Kasumi-1 (cell line): Measurements from ENCODE around the gene PKNOX2.

Experiments
- DNase-seq, 2 experiments: peaks; one replicate each; lab custom pipeline; 2025; lab: John Stamatoyannopoulos, UW

The PKNOX2 gene

DNA sequence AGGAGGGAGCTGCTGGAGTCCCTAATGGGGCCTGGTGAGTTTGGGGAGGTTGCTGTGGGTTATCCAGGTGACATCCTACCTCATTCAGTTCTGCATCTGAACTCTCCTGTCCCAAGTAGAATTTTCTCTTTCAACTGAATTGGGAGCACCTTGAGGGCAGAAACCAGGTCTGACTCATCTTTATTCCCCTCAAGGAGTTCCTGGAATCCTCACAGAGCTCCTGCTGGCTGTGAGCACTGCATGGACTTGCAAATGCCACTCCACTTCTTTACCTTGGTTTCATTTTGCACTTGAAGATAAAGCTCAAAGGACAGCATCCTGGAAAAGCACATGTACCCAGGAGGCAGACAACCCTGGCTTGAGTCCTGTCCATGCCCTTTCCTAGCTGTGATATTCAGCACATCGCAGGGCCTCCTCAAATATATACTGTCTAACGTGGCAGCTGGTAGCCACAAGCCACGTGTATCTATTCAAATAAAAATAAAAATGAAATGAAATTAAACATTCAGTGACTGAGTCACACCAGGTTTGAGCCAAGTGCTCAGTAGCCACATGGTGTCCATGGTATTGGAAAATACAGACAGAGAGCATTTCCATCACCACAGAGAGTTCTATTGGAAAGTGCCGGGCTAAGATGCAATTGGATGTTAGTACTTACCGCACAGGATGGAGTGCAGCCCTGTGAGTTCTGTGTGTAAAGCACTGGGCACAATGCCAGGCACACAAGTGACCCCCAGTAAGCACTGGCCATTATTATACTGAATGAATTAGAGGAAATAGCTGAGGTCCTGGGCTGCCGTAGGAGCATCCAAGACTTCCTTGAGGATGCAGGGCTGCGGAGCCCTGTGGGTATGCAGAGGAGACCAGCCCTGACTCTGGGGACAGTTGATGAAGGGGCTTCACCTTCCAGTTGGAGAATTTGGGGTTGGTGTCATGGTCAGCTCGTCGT, 149.0 kb downstream of the PKNOX2 start:
- no peak for DNase-seq

DNA sequence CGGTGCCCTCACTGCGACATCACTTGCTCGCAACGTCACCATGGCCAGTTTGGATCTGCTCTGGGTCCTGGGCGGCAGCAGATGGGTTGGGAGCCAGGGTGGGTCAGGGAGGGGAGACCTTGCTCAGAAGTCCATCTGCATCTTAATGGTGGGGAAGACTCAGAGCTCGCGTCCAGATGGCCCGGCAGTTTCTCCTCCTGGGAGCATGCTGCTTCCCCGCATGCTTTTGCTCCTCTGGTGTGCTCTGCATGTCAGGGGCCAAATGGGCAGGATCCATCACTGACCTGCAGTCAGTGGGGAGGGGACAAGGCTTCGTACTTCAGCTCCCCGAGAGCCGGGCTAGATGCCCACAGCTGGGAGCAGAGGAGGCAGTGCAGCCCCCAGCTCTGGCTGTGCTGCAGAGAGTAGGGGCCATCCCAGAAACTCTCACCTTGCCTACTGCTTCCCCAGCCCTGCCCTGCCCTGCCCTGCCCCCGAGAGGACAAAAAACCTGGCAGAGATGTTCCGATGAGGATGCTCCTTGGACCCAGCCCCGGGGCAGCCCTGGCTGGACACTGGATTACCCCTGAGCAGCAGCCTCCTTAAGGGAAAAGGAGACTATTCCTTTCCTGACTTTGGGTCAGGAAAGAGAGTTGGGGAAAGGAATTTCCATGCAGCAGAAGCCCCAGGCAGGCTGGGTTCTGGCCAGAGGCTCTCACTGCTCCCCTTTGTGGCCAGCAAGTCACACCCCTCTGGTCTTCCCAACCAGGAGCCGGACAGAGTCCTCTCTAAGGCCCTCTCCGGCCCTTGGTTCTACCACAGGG, 149.9 kb downstream of the PKNOX2 start:
- no peak for DNase-seq

DNA sequence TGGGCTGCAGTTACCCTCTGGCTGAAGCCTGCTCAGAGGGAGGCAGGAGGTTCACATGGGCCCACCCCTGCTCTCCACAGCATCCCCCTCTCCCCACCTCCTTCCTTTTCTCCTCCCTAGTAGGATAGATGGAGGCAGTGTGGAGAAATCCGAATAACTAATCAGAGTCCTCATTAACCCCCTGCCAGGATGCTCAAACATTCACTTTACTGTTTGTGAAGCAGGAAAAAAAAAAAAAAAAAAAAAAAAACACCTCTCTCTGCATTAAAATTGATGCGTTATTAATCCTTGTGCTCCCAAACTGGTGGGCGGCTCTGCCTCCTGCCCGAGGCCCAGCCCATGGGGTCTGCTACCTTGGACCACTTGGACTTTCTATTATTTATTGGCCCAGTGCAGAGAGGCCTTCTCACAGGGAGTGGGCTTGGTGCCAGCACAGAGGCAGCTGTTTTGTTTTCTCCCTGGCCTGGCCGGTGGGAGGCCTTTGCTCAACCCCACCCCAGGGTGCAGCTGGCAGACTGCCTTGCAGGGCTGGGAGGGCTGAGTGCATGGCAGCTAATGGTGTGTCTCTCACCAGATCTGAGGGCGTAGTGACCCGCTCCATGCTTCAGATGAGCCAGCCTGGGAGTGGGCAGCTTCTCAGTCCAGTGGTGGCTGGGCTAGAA, 150.7 kb downstream of the PKNOX2 start:
- DNase-seq = no peak

DNA sequence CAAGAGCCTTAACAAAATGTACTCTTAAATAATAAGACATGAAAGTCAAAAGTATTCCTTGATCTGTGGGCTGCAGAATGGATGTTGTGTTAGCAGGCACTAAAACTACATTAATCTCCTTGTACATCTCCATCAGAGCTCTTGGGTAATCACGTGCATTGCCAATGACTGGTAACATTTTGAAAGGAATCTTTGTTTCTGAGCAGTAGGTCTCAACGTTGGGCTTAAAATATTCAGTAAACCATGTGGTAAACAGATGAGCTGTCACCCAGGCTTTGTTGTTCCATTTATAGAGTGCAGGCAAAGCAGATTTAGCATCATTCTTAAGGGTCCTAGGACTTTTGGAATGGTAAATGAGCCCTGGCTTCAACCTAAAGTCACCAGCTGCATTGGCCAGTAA, 152.9 kb downstream of the PKNOX2 start:
- DNase-seq = no peak

DNA sequence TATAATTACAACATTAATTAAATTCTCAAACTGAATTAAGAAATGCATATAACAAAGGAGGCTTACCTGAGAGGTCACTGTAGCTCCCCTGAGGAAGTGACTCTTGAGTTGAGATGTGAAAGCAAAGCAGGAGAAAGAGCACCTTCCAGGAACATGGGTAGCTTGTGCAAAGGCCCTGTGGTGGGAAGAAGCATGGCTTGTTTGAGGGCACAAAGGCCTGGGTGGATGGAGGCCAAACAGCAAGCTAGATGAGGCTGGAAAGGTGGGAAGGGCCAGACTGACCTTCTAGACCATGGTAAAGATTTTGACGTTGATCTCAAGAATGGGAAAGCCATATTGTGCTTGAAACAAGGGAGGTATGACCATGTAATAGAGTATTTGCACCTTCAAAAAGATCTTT, 155.1 kb downstream of the PKNOX2 start:
- no peak for DNase-seq

DNA sequence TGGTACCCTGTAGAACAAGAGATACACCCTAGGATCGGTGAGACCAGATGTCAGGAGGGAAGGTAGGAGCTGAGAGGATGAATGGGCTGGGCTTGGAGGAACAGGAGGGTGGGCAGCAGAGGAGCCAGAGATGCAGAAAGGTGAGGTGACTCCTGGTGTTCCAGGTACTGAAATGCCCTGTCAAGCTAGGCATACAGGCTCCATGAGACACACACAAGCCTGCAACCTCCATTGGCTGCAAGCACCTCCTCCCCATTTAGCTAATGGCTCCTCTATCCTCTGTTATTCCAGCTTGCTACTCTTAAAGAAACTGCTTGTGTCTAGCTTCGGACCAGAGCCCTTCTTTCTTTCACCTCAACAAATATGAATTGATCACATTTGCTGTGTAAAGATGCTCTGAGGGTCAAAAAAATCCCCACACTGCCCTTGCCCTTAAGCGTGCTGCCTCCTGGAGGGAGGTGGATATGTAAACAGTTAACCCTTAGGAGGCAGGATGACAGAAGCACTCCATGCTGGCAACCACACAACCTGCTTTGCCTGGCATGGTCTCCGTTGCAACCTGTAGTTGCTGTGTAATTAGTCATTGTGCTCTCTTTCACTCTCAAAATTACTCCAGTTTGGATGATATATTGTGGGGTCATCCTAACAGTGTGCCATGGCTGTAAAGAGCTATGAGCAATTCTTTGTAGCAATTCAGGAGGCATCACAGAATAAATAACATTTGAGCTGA, 156.0 kb downstream of the PKNOX2 start:
- no peak for DNase-seq

DNA sequence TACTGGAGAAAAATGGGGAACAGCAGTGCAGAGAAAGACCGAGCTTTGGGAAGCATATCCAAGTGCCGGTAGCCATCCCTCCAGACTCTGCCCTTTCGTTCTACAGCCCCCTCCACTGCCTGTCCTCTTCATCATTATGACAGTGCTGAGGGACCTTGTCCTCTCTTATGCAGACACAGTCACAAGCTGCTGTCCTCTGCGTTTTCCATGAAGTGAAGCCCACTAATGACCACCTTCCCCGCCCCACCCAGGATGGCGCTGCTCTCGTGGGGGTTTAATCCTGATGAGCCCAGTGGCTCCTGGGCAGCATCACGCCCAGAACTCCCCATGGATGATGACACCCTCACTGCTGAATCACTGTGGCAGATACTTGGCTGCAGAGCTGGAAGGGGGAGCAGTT, 157.7 kb downstream of the PKNOX2 start:
- no peak for DNase-seq

DNA sequence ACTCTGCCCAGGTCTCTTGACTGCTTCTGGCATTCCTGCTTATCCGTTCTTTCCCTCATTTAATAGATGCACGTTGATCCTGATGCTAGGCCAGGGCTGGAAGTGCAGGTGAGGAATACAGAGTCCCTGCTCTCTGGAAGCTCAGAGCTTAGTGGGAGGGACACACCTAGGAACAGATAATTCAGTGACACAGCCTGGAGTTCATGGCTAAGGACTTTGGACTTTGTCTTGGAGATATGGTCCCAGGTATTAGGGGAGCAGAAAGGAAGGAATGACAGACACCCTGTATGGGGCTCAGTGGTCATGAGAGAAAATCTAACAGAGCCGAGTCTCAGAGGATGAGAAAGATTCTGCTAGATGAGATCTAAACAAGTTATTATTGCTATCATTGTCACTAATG, 160.6 kb downstream of the PKNOX2 start:
- DNase-seq = no peak

DNA sequence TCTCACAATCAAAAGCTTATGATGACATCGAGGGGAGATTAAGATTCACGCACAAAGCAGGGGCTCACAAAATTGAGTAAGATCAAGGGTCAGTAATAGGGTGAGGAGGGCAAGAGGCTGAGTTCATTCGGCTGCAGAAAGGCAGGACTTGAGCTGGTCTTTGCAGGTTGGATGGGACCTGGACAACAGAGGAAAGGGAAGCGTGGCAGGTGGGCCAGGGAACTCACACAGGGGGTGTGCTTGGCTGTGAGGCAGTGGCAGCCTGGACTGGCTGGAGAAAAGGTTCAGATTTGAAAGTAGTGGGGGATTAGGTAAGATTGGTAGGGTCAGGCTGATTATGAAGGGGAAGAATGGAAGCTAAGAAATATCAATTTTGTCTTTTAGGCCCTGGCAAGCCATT, 161.6 kb downstream of the PKNOX2 start:
- no peak for DNase-seq

DNA sequence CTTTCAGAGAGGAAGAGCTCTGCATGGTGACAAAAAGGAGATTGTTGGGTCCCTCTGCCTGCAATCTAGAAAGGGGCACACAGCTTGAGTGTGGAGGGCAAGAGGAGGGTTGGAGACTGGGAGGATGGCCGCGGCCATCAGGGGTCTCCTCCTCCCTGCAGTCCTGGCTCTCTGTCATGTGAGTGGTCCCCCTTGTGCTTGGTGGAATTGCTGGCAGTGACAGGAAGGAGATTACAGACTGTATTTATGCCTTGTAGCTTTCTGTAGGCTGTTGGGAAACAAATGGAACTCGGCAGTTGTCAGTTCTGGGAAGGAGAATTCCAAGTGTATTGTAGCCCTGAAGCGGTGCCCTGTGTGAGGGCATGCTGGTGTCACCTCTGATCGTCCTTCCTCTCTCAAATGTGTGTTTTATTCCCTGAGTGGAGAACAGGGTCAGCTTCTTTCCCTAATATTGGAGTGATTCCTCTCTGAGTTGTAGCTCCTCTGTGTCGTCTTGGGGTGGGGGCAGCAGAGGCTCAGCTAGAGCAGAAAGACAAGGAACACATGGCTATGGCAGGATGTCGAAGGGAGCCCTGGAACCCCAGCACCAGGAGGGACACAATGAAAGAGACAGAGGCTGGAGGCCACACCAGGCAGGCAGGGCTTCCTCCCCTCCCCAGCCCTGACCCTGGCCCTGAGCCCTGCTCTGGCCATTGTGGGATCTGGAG, 163.1 kb downstream of the PKNOX2 start:
- no peak for DNase-seq

DNA sequence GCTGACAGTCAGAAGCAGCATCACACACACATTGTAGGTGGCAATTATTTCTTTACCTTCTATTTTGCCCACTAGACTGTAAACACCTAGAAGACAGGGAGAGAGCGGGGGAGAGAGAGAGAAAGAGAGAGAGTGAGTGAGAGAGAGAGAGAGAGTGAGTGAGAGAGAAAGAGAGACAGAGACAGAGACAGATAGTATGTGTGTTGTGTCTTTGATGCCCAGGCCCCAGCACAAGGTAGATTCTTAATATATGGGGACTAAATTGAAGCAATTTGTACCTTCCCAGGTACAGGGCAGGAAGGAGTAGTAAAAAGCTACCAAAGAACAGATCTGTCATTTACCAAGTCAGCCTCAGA, 163.7 kb downstream of the PKNOX2 start:
- no peak for DNase-seq

DNA sequence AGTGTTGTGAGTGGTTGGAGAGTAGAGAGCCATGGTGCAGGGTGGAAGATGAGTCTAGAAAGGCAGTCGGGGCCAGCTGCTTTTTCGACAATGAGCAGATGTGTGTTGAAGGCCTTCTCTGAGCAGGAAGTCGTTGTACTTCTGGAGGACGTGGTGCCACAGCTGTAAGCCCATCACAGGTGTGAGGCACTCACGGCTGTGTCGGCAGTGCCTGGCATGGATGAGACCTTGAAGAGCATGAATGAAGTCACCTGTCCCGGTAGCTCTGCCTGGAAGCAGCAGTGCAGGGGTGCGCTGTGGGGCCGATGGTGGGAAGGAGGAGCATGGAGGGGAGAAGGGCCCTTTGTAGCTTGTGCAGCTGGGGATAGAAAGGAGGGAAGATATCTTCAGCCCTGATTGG, 165.2 kb downstream of the PKNOX2 start:
- DNase-seq = no peak

DNA sequence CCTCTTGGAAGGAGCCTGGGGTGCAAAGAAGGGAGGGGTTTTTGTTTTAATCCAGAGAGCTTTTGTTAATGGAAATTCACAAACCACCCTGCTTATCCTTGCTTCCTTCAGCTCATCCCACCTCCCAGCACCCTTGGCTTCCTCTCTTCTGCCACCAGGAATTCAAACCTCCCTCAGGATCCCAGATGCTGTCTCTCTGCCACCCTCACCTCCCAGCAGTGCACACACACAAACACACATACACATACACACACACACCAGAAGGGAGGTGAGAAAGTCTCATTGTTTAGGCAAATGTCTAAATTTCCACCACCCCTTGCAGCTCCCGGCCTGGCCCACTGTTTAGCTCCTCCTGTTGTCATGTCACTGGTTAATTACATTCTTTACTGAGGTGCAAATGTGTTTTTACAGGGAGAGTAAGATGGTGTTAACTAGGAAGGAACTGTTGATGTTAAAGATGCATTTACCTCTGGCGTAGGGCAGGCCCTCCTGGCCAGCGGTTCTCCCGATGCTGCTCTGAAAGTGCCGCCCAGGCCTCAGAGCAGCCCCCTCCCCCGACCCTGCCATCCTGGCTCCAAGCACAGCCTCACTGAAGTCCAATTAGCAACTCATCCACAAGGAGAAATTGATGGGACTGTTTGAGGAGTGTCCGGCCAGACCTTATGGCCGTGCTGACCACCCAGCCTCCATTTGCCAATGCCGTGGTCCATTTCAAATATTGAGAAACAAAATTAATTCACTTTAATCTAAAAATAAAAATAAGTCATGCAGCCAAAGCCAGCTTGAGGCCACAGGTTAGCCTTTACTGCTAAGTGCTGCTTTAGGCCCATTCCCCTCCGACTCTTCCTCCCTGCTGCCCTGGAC, 166.1 kb downstream of the PKNOX2 start:
- DNase-seq = no peak

DNA sequence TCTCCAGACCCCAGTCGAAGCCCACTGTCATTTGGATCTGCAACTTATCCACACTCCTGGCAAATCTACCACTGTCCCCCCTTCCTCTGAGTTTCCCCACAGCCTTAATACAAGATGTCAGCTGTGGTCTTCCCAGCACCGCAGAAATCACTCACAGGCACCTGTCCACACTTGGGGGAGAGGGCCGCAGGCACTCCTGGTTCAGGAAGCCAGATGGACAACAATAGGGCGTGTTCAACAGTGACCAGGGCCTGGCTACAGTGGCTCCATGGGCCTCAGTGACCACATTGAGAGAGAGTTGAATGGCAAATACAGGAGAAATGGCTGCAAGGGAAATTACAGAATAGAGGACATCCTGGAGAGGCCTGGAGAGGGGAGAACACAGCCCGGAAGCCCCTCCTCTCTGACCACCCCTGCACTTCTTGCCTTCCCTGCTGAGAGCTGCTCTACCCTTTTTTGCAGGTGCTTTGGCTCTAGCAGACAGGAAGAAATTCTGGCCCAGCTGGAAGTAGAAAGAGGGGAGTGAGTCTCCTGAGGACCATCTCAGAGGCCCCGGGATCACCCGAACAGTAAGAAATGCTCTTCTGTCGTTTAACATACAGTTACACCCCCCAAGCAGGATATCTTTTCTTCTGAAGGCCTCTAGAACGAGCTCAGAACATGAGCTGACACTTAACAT, 166.9 kb downstream of the PKNOX2 start:
- DNase-seq = no peak

DNA sequence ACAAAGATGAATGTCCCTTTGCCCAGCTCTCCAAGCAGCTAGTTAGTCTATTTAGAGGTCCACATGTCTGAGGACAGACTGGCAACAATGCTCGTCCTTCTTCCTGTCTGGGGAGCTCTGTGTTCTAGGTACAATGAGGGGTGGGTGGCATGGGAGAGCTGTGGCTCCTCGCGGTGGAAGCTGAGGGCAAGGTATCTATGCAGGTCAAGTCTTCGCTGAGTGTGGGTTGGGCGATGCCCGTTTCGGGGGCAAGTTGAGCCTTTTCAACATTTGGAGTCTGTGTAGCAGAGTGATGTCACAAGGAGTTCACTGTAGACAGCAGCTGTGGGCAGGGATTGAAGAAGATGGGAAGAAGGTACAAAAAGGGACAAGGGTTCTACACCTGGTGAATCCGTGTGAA, 168.3 kb downstream of the PKNOX2 start:
- no peak for DNase-seq

DNA sequence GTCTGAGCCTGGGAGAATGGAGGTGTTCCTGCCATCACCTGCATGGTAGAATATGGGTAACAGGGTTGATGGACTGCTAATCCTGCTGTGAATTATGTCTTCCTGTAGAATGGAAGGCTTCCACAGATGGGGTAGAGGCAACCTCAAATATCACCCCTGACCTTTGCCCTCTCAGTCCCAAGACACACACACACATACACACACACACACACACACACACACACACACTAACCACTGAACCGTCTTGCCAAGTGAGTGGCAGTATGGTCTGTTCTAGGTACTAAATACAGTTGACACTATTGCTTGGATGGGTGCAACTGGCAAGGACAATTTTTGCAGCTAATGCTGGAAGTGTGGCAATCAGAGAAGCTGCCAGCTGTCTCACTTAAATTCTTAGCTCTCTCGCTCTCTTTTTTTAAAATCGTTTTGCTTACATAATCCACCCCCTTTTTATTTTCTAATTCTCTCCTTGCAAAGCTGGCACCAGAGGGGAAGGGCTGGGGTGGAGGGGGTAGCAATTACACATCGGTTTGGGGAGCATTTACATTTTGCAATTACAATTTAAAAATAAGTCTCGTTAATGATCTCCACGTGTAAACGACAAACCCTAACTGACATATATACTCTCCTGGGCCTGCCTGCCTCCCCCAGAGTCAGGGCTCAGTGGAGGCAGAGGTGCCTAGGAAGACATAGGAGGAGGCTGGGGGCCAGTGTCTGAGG, 169.0 kb downstream of the PKNOX2 start:
- no peak for DNase-seq

DNA sequence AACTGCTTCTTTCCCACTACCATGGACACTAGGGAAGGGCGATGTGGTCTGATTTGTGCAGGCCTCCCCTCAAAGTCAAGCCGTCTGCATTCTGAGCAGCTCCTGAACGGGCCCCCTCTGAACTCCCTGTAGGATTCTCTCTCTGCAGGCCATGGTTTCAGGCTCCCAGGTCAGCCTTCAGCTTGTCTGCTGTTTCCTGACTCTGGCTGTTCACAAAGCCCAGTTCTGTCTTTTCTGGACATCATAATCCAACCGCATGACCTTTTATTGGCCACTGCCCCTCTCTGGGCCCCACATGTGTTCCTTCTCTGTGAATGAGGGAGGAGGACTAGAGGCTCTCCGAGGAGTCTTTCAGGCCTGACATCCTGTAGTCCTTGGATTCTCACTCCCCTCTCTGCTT, 170.6 kb downstream of the PKNOX2 start:
- DNase-seq = no peak

DNA sequence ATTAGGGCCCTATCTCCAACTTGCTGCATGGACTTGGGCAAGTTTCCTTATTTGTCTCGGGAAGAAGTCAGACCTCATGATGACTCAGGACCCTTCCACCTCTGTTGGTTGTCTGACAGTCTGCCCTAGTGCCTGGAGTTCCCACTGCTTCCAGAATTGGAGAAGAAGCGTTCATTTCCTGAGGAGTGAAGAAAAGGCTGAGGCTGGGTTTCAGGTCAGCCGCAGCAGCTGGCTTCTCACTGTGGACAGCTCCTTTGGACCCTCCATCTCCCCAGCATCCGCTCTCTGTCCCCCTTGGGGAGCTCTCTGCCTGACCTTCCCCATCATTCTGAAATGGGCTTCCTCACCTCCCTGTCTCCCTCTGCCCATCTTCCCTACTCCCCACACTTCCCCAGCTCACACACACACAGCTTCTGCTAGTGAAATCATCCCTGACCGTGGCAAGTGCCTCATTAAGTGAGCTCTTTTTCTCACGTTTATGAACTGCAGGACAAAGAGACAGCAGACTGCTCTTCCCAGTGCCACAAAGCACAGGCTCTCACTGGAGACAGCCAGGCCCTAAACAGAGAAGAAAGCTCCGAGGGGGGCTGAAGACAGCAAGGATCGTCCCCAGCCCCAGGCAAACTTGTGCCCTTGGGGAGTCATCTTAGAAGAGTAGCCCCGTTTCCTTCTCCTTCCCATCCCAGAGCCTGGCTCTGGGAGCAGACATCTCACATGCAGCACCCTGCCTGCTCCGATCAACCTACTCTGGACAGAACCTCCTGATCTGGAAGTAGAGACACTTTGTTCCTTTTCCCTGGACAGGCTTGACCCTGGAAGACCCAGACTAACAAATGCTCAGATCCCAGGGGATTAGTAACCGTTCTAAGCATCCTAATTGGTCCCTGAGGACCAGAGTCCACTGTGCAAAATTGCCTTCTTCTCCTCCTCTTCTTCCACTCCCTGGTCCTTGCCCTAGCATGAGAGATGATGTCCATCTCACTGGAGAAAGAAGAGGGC, 173.6 kb downstream of the PKNOX2 start:
- no peak for DNase-seq
